Glutamatergic neuron (in vitro differentiated cells): ENCODE results near the gene DAPK1. TPM values are rescaled to one million over a fixed set of nuclear protein-coding genes. Genes with fewer than 3 reads are reported as not detected.

Experiments used
- DNase-seq: peaks from one replicate; pipeline ENCODE4 v3.0.0; 2022
- H3K27ac Mint-ChIP-seq: one replicate; pipeline ENCODE4 v1.8.0; 2020; ENCODE audit warnings: mild to moderate bottlenecking, mixed read lengths, inconsistent platforms; ENCODE audit not compliant: unreplicated experiment
- H3K27me3 Mint-ChIP-seq: one replicate; pipeline ENCODE4 v1.8.0; 2020; ENCODE audit warnings: mild to moderate bottlenecking, moderate library complexity, mixed read lengths, inconsistent platforms; ENCODE audit not compliant: unreplicated experiment
- H3K36me3 Mint-ChIP-seq: one replicate; pipeline ENCODE4 v1.8.0; 2020; ENCODE audit warnings: mild to moderate bottlenecking, mixed read lengths, inconsistent platforms; ENCODE audit not compliant: unreplicated experiment
- H3K4me1 Mint-ChIP-seq: one replicate; pipeline ENCODE4 v1.8.0; 2020; ENCODE audit warnings: mild to moderate bottlenecking, low read depth, mixed read lengths, inconsistent platforms; ENCODE audit not compliant: unreplicated experiment
- H3K4me3 Mint-ChIP-seq: one replicate; pipeline ENCODE4 v1.8.0; 2020; ENCODE audit warnings: mild to moderate bottlenecking, mixed read lengths, inconsistent platforms; ENCODE audit not compliant: unreplicated experiment
- H3K9me3 Mint-ChIP-seq: one replicate; pipeline ENCODE4 v1.8.0; 2020; ENCODE audit warnings: mild to moderate bottlenecking, moderate library complexity, mixed read lengths, inconsistent platforms; ENCODE audit not compliant: unreplicated experiment
- total RNA-seq: library from RNA; stranded (reverse); fragmentation: NEBNext Ultra II Directional; extraction: Animal tissue kit (Norgen Biotek cat#: 25700); gene quantifications from one replicate; pipeline ENCODE4 v1.2.1, GENCODE V29; 2021; ENCODE audit not compliant: unreplicated experiment
- TF ChIP-seq, protein P1 (sequence below): fragments of 200-600 bp; sonication (generic); IDR thresholded peaks from one replicate; pipeline ENCODE4 v1.5.0; 2021; ENCODE audit not compliant: partially characterized antibody, unreplicated experiment

The DAPK1 gene
- total RNA-seq, 1 donor from 2014 or later = 384 TPM

DNA sequence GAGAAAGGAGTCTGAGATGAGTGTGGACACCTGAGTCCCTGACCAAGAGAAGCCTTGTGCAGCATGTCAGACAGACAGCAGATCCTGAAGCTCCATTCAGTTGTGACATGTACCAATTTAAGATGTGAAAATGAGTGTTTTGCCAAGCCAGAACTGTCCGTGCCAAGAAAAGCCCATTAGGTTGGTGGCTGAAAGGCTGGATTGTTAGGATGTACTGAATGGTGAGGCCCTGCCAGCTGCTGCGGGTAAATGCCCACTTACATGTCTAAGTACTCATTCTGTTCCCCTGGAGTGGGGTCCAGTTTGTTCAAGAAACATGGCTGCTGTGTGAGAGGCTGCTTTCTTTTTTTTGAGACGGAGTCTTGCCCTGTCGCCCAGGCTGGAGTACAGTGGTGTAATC lies 14.6 kb downstream of the DAPK1 start:
- Mint-ChIP-seq H3K36me3 (peaks cover 12% of the 10 kb centered on the region), H3K9me3 (peaks cover 14% of the 10 kb centered on the region), H3K4me1 (peaks cover 62% of the 10 kb centered on the region), H3K27ac (no peak overlapping the region), H3K27me3 (peaks cover 7% of the 10 kb centered on the region), H3K4me3 (no peak overlapping the region)
- DNase-seq = no peak
- TF ChIP-seq, protein P1, sequence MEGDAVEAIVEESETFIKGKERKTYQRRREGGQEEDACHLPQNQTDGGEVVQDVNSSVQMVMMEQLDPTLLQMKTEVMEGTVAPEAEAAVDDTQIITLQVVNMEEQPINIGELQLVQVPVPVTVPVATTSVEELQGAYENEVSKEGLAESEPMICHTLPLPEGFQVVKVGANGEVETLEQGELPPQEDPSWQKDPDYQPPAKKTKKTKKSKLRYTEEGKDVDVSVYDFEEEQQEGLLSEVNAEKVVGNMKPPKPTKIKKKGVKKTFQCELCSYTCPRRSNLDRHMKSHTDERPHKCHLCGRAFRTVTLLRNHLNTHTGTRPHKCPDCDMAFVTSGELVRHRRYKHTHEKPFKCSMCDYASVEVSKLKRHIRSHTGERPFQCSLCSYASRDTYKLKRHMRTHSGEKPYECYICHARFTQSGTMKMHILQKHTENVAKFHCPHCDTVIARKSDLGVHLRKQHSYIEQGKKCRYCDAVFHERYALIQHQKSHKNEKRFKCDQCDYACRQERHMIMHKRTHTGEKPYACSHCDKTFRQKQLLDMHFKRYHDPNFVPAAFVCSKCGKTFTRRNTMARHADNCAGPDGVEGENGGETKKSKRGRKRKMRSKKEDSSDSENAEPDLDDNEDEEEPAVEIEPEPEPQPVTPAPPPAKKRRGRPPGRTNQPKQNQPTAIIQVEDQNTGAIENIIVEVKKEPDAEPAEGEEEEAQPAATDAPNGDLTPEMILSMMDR = no peak

DNA sequence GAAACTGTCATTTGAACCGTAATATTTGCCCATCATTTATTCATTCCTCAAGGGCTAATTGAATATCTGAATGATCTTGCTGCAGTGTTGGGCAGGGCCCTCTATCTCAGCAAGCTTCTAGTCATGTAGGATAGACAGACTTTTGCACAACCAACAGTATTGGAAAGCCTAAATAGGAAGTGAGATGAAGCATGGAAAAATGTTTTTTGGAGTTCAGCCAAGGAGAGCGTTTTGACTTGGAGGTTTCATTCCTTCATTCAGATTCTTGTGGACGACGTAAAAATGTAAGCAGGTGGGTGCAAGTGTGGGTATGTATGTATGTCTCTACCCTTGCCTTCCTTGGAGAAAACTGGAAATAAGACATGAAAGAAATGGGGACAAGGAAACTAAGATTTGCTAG lies 15.5 kb downstream of the DAPK1 start:
- Mint-ChIP-seq H3K9me3 (peaks cover 14% of the 10 kb centered on the region), H3K4me3 (peak overlapping the region; percentile 63), H3K27ac (peak overlapping the region; percentile 24), H3K36me3 (peaks cover 12% of the 10 kb centered on the region), H3K4me1 (peaks cover 61% of the 10 kb centered on the region), H3K27me3 (peaks cover 7% of the 10 kb centered on the region)
- no peak for DNase-seq
- TF ChIP-seq, protein P1 = no peak

DNA sequence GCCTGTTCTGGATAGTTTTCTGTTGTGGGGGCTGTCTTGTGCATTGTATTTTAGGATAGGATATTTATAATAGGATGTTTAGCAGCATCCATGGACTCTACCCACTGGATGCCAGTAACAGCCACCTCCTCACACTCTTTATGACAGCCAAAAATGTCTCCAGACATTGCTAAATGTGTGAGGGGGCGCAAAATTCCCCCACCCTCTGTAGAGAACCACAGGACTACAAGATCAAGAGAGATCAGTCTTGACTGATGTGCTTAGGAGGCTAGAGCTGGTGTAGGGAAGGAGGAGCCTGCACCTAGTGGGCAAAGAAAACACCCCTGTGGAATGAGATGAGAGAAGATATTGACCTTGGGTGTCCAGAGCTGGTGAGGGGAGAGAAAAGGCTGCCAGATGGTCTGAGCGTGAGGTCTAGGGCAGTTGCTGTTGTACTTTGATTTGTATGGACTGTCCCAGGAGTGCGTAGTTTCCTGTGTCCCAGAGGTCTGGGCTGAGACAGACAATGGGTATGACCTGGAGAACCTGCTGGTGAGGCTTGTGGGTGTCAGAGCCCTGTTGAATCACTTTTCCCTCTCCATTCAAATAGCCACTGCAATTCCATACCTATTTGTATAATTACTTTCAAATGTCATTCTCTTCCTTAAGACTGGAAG lies 16.3 kb downstream of the DAPK1 start:
- Mint-ChIP-seq H3K9me3 (peaks cover 14% of the 10 kb centered on the region), H3K4me1 (peaks cover 61% of the 10 kb centered on the region), H3K27ac (peak overlapping the region; percentile 90), H3K4me3 (peak overlapping the region; percentile 81), H3K36me3 (peaks cover 12% of the 10 kb centered on the region), H3K27me3 (peaks cover 9% of the 10 kb centered on the region)
- DNase-seq = peak; percentile 28
- TF ChIP-seq, protein P1 = no peak

DNA sequence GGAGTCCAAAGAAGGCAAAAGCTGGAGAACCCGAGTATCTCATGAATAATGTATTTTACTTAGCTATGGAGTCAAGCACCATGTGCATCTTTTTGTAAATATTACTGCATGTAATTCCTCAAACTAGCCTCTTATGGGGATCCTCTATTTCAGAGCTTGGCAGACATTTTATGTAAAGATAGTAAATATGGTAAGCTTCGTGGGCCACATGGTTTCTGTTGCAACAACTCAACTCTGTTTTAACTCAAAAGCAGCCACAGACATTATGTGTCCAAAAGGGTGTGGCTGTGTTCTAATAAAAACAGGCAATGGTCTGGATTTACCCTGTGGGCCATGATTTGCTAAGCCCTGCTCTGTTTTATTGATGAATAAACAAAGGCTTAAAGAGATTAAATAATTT lies 17.3 kb downstream of the DAPK1 start:
- Mint-ChIP-seq H3K9me3 (peaks cover 14% of the 10 kb centered on the region), H3K4me3 (peak overlapping the region; percentile 81), H3K4me1 (peaks cover 66% of the 10 kb centered on the region), H3K27me3 (peaks cover 9% of the 10 kb centered on the region), H3K27ac (peak overlapping the region; percentile 90), H3K36me3 (peaks cover 12% of the 10 kb centered on the region)
- no peak for DNase-seq
- TF ChIP-seq, protein P1 = no peak

DNA sequence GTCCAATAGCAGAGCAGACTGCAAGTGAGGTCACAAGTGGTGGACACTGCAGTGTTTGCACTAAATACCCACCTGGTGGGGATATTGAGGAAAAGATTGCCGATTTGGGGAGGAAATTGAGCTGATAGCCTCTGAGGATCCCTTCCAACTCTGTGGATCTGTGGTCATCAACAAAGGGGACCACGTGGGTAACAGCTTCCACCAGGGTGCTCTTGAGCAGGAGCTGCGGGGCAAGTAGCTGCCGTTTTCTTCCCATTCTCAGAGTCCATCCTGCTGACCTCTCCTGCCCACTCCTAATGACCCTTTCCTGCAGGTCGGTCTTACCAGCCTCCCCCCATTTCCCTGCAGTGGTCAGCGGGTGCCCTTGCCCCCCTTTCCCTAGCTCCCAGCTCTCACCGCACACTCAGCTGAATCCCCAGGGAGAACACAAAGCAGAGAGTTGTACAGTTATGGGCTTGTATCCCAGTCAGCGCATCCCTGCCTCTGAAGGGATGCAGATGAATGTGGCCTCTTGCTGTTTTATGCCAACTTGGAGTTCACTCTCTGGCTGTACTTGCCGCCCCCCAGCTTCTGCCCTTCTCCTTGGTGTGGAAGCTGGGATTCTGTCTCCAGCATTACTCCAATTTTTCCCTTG lies 18.0 kb downstream of the DAPK1 start:
- TF ChIP-seq, protein P1 = no peak
- Mint-ChIP-seq H3K9me3 (peaks cover 12% of the 10 kb centered on the region), H3K4me3 (peak overlapping the region; percentile 51), H3K27me3 (peaks cover 9% of the 10 kb centered on the region), H3K36me3 (peaks cover 12% of the 10 kb centered on the region), H3K27ac (peak overlapping the region; percentile 53), H3K4me1 (peaks cover 64% of the 10 kb centered on the region)
- DNase-seq = no peak
